GM12864 (cell line): ENCODE measurements around the gene VWA7.

Experiments
- DNase-seq: peaks from one replicate; pipeline ENCODE4 v3.0.0-alpha.2; 2011; ENCODE audit warnings: low read depth
- H3K4me3 ChIP-seq: 2 replicates; pipeline ENCODE4 v1.5.1; 2011; ENCODE audit warnings: mild to moderate bottlenecking, low read depth, low read length, control low read depth
- TF ChIP-seq, protein P1 (sequence below): IDR thresholded peaks from 2 replicates; pipeline ENCODE4 v1.5.1; 2011; ENCODE audit warnings: low read depth, mild to moderate bottlenecking, moderate library complexity, low read length, control low read depth, inconsistent platforms; ENCODE audit errors: missing control alignments

VWA7 gene

DNA sequence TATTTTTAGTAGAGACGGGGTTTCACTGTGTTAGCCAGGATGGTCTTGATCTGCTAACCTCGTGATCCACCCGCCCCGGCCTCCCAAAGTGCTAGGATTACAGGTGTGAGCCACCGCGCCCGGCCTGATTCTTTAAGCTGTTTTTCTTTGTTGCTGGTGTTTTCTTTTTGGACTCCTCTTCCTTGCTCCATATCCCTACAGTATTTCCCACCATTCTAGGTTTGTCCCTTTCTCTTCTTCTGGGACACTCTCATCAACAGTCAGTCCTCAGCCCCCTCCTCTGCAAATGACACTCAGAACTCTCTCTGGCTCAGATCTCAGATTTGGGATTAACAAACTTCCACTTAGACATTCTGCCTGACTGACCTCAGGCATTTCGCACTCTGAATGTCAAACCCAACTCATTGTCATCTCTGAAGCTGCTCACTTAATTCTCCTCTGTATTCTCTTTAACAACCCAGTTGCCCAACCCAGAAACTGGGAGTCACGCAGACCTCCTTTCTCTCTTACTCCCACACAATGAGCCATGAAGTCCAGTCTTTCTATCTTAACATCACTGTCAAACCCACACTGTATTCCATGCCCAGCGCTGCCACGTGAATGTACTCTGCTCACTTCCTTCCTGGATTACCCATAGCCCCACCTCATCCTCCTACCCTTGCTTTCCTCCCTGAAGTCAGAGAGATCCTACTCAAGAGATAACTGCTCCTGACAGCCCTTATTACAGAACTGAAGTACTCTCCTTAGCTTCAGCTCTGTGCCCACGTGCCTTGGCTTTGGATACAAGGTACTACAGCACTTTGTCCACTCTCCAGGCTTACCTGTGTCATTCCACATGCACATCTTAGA lies 51.4 kb downstream of the VWA7 start:
- TF ChIP-seq, protein P1, sequence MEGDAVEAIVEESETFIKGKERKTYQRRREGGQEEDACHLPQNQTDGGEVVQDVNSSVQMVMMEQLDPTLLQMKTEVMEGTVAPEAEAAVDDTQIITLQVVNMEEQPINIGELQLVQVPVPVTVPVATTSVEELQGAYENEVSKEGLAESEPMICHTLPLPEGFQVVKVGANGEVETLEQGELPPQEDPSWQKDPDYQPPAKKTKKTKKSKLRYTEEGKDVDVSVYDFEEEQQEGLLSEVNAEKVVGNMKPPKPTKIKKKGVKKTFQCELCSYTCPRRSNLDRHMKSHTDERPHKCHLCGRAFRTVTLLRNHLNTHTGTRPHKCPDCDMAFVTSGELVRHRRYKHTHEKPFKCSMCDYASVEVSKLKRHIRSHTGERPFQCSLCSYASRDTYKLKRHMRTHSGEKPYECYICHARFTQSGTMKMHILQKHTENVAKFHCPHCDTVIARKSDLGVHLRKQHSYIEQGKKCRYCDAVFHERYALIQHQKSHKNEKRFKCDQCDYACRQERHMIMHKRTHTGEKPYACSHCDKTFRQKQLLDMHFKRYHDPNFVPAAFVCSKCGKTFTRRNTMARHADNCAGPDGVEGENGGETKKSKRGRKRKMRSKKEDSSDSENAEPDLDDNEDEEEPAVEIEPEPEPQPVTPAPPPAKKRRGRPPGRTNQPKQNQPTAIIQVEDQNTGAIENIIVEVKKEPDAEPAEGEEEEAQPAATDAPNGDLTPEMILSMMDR, result no peak
- DNase-seq, result no peak
- H3K4me3 ChIP-seq, result no peak overlapping the region

DNA sequence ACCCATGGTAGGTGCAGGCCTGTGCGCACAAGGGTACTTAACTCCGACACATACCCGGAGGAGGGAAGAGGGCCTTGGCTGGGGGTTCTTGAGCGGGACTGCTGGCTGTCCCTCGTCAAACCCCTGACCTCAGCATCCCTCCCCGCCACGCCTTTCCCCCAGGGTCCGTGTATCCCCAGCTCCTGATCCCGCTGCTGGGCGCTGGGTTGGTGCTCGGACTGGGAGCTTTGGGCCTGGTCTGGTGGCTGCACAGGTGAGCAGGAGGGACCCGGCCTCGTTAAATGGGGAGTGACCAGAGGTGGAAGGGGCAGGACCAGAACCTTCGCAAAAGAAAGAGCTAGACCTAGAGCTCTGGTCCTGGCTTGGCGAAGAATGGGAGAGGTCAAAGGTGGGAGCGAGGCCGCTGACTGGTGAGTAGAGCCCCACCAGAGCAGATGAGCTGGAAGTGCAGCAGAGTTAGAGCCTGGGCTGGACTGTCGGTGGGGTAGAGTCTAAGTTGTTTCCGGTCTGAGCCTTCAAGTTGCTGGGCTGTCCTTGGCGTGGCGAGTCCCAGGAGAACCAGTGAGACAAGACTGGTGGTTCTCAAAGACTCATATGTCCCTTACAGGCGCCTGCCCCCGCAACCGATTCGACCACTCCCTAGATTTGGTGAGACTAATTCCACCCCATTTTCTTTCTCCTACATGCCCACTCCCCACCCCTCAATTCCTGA lies 53.0 kb downstream of the VWA7 start:
- TF ChIP-seq, protein P1, result no peak
- DNase-seq, result no peak
- H3K4me3 ChIP-seq, result no peak overlapping the region

GRCh38 chr6:31723245-31723979 lies 53.7 kb downstream of the VWA7 start, which contains the start of gene MPIG6B:
MPIG6B (plus strand) TSS chr6:31723373; CDS start chr6:31723384, 11 bp downstream.
- DNase-seq, result no peak
- TF ChIP-seq, protein P1, result no peak
- no peak within 1 kb of the TSS for H3K4me3 ChIP-seq

- DNase-seq, result no peak
- H3K4me3 ChIP-seq, result no peak overlapping the region
- TF ChIP-seq, protein P1, result no peak
Observed at GRCh38 chr6:31722173-31722572, 55.0 kb downstream of the VWA7 start.

DNA sequence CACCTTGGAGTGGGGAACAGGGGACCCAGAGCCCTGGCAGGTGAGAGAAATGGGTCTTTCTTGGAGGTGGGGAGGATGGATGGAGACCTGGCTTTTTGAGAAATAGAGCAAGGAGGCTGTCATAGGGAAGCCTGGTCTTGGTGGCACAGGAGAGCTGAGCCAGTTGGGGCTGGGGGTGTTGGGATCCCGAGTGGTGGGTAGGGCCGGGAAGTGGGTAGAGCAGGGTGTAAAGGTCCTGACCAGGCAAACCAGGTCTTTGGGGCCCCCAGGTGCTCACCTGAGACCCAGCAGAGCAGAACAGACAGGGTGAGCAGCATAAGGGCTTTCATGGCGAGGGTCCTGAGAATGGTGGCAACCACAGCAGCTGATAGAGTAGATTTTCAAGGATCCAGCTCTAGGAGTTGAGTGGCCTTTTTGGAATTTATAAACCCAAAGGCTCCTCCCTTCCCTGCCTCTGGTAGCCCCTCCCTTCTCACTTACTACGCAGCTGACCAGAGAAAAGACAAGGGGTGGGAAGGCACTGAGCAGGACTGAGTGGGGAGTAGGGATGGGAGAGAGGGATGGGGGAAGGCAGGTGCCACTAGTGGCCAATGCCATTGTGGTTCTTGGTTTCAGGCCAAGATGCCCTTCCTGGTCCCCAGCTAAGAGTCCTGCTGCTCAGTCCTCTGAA lies 55.6 kb downstream of the VWA7 start, which contains the start of gene LY6G6C:
LY6G6C (minus strand) TSS at position 396 of the 670 bp plus-strand sequence; CDS start at position 329, 67 bp downstream.
- no peak for DNase-seq
- TF ChIP-seq, protein P1, result no peak
- H3K4me3 ChIP-seq, result no peak within 1 kb of the TSS

DNA sequence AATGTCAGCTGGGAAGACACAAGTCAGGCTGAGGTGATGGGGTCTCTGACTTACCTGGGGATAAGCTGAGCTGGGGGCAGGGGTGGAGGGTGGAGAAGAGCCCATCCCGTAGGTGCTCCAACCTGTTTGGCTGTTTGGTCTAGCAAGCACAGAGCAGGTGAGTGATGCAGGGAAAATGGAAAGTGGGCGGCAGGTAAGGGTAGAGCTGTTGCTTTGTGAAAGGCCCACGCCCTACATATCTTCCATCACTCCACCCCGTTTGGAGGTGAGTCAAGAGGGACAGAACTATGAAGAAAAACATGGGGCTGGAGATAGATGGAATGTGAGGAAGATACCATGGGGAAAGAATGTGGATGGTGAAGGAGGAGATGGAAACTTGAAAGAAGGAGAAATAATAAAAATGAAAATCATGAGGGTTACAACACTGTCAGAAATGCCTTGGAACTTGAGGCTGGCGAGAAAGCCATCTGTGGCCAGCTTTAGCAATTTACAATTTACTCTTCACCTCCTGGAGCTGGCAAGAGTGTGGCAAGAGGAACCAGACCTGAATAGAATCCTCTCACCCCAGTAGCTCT lies 56.8 kb downstream of the VWA7 start:
- no peak overlapping the region for H3K4me3 ChIP-seq
- TF ChIP-seq, protein P1, result no peak
- no peak for DNase-seq
